HUES6 (cell line): ENCODE results near the gene DGKQ.
"Not testable (repeated sequence)": the region's sequence is repeated elsewhere in the genome, so short reads cannot be mapped to it uniquely, and the experiment has no call there.

Experiments used
- H3K27ac ChIP-seq: 2 replicates; pipeline ENCODE4 v1.7.0; 2013; ENCODE audit warnings: low read depth, mild to moderate bottlenecking, low read length, inconsistent platforms
- H3K27me3 ChIP-seq: 2 replicates; pipeline ENCODE4 v1.6.1; 2013; ENCODE audit warnings: low read length; ENCODE audit not compliant: control insufficient read depth, insufficient read depth
- H3K36me3 ChIP-seq: 2 replicates; pipeline ENCODE4 v1.6.1; 2013; ENCODE audit warnings: low read length; ENCODE audit not compliant: control insufficient read depth, insufficient read depth
- H3K4me1 ChIP-seq: 2 replicates; pipeline ENCODE4 v1.6.1; 2013; ENCODE audit warnings: low read length; ENCODE audit not compliant: control insufficient read depth, insufficient read depth
- H3K4me3 ChIP-seq: 2 replicates; pipeline ENCODE4 v1.5.1; 2013; ENCODE audit warnings: low read depth, low read length
- H3K9ac ChIP-seq: one replicate; pipeline ENCODE4 v1.6.1; 2013; ENCODE audit warnings: mild to moderate bottlenecking, low read length
- H3K9me3 ChIP-seq: 2 replicates; pipeline ENCODE4 v1.6.1; 2013; ENCODE audit warnings: low read depth, low read length; ENCODE audit not compliant: control insufficient read depth, insufficient read depth

The DGKQ gene

GRCh38 chr4:919004-919680, 54.2 kb downstream of the DGKQ start:
- H3K9me3 ChIP-seq, H3K9ac ChIP-seq, H3K36me3 ChIP-seq, H3K4me1 ChIP-seq, H3K4me3 ChIP-seq, H3K27me3 ChIP-seq, H3K27ac ChIP-seq: not testable (repeated sequence)

GRCh38 chr4:918591-918990, 54.8 kb downstream of the DGKQ start:
- not testable (repeated sequence) for H3K9me3 ChIP-seq, H3K27me3 ChIP-seq, H3K36me3 ChIP-seq, H3K4me3 ChIP-seq, H3K9ac ChIP-seq, H3K27ac ChIP-seq, H3K4me1 ChIP-seq

- Histone ChIP-seq H3K27ac (no peak overlapping the region), H3K9me3 (no peaks in the 10 kb centered on the region)
Measured at GRCh38 chr4:917992-918391, 55.4 kb downstream of the DGKQ start.

GRCh38 chr4:917466-917865, 55.9 kb downstream of the DGKQ start:
- Histone ChIP-seq H3K9me3 (no peaks in the 10 kb centered on the region), H3K4me3 (no peak overlapping the region), H3K9ac (no peak overlapping the region), H3K36me3 (no peaks in the 10 kb centered on the region; the same call in 1 of the 2 replicates), H3K27ac (no peak overlapping the region), H3K4me1 (peaks cover 11% of the 10 kb centered on the region; the same call in 1 of the 2 replicates), H3K27me3 (no peaks in the 10 kb centered on the region)

More at GRCh38 chr4:917992-918391, 55.4 kb downstream of the DGKQ start:
- Histone ChIP-seq H3K4me3 (no peak overlapping the region), H3K4me1 (peaks cover 6% of the 10 kb centered on the region; the same call in 1 of the 2 replicates), H3K36me3 (no peaks in the 10 kb centered on the region; the same call in none of the 2 replicates), H3K9ac (no peak overlapping the region), H3K27me3 (no peaks in the 10 kb centered on the region)

- Histone ChIP-seq H3K27ac (no peak overlapping the region), H3K36me3 (peaks cover 15% of the 10 kb centered on the region), H3K4me3 (no peak overlapping the region), H3K27me3 (no peaks in the 10 kb centered on the region), H3K9me3 (no peaks in the 10 kb centered on the region), H3K4me1 (peaks cover 13% of the 10 kb centered on the region; the same call in 1 of the 2 replicates), H3K9ac (no peak overlapping the region)
Measured at GRCh38 chr4:915595-915994, 57.8 kb downstream of the DGKQ start.

GRCh38 chr4:915041-915474, 58.3 kb downstream of the DGKQ start:
- Histone ChIP-seq H3K9me3 (no peaks in the 10 kb centered on the region), H3K27ac (no peak overlapping the region), H3K4me3 (no peak overlapping the region), H3K9ac (no peak overlapping the region), H3K27me3 (no peaks in the 10 kb centered on the region), H3K4me1 (peaks cover 13% of the 10 kb centered on the region; the same call in 1 of the 2 replicates), H3K36me3 (peaks cover 15% of the 10 kb centered on the region)

GRCh38 chr4:914531-914930, 58.8 kb downstream of the DGKQ start:
- Histone ChIP-seq H3K4me3 (no peak overlapping the region), H3K9ac (no peak overlapping the region)

GRCh38 chr4:913280-913618, 60.1 kb downstream of the DGKQ start:
- Histone ChIP-seq H3K27me3 (no peaks in the 10 kb centered on the region), H3K9ac (no peak overlapping the region), H3K4me1 (peaks cover 13% of the 10 kb centered on the region; the same call in 1 of the 2 replicates), H3K9me3 (no peaks in the 10 kb centered on the region), H3K36me3 (peaks cover 17% of the 10 kb centered on the region), H3K4me3 (no peak overlapping the region), H3K27ac (no peak overlapping the region)

More at GRCh38 chr4:914531-914930, 58.8 kb downstream of the DGKQ start:
- Histone ChIP-seq H3K4me1 (peaks cover 13% of the 10 kb centered on the region; the same call in 1 of the 2 replicates), H3K27ac (no peak overlapping the region), H3K27me3 (no peaks in the 10 kb centered on the region), H3K9me3 (no peaks in the 10 kb centered on the region), H3K36me3 (peaks cover 17% of the 10 kb centered on the region)

- Histone ChIP-seq H3K9ac (no peak overlapping the region), H3K4me1 (peaks cover 13% of the 10 kb centered on the region; the same call in 1 of the 2 replicates), H3K36me3 (peaks cover 17% of the 10 kb centered on the region), H3K27ac (no peak overlapping the region), H3K4me3 (no peak overlapping the region), H3K9me3 (no peaks in the 10 kb centered on the region), H3K27me3 (no peaks in the 10 kb centered on the region)
Measured at GRCh38 chr4:912548-913279, 60.7 kb downstream of the DGKQ start.

GRCh38 chr4:911871-912490, 61.4 kb downstream of the DGKQ start:
- Histone ChIP-seq H3K36me3 (peaks cover 17% of the 10 kb centered on the region), H3K27ac (no peak overlapping the region), H3K27me3 (no peaks in the 10 kb centered on the region), H3K9me3 (no peaks in the 10 kb centered on the region), H3K4me3 (no peak overlapping the region), H3K4me1 (peaks cover 13% of the 10 kb centered on the region; the same call in 1 of the 2 replicates), H3K9ac (no peak overlapping the region)

- Histone ChIP-seq H3K9me3 (no peaks in the 10 kb centered on the region), H3K4me3 (no peak overlapping the region), H3K9ac (no peak overlapping the region), H3K27me3 (no peaks in the 10 kb centered on the region), H3K27ac (no peak overlapping the region), H3K36me3 (peaks cover 17% of the 10 kb centered on the region), H3K4me1 (peaks cover 13% of the 10 kb centered on the region; the same call in 1 of the 2 replicates)
Measured at GRCh38 chr4:911221-911751, 62.1 kb downstream of the DGKQ start.
